ENCODE data around the gene LRRC8D. TPM values are rescaled to one million over a fixed set of nuclear protein-coding genes. Genes with fewer than 3 reads are reported as not detected.
A peak's percentile ranks its signal among the peaks of the same experiment; 100 is the strongest.

The LRRC8D gene
- polyA plus RNA-seq, 2 of the 4 experiments (the other 2 are of a cell fraction): 41.8 to 76.7 TPM

DNA sequence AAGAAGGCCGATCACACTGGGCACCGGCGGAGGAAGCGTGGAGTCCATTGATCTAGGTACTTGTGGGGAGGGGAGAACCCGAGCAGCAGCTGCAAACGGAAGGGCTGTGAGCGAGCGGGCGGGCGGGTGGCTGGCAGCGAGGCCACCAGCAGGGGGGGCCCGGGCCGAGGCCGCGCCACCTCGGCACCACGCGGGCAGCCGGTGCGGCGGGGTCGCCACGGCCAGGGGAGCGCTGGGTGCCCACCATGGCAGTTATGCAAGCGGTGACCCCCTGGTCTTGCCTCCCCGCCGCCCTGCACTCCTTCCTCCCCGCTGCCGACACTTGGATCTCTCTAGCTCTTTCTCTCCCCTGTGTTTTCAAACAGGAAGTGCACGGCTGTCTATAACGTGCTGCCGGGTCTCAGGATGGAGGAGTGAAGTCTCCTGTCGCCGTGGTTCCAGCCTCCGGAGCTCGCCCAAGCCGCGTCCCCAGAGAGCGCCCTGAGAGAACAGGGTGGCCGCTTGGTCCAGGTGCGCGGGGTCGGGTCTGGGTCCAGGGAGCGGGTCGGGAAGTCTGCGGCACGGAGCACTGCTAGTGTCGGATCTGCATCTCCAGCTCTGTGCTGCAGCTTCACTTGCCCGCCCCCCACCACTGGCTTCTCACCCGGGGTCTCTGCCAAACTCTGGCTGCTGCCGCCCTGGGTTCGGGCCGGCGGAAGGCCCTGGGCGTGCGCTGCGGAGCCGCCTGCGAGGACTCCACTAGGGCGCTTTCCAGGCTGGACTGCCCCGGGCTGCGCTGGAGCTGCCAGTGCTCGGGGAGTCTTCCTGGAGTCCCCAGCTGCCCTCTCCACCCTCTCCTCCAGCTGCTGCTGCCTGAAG, 22.7 kb downstream of the LRRC8D start:
- ChIA-PET CTCF (interaction anchor here (0.6 to 5.1 kb wide), 25 partner anchors 8 to 1712 kb away, joined by 3 to 35 read pairs (median 5); partner anchors contain the start of gene LRRC8D), POLR2A (interaction anchor here (1.0 to 1.7 kb wide), 3 partner anchors 22 to 148 kb away, joined by 3 to 5 read pairs (median 3); partner anchors contain the start of gene LRRC8D)
- H3K4me2 ChIP-seq: peak overlapping the region; percentile 80
- peaks cover 69% of the 10 kb centered on the region for H3K4me1 ChIP-seq
- 2% methylated on average over 18 of the region's 63 CpGs for WGBS (ENCODE audit: missing lambda C conversion rate)
- no peaks in the 10 kb centered on the region for H3K9me3 ChIP-seq
- DNase-seq (ENCODE audit: low read depth in 1 of 2, low spot score in 1 of 2) (peak; percentile 70 to 72), ATAC-seq (peak; percentile 93 to 94), FAIRE-seq (no peak)
- peak overlapping the region; percentile 81 for H3K4me3 ChIP-seq
- H3K27ac ChIP-seq: peak overlapping the region; percentile 97
- TF ChIP-seq, protein P1, sequence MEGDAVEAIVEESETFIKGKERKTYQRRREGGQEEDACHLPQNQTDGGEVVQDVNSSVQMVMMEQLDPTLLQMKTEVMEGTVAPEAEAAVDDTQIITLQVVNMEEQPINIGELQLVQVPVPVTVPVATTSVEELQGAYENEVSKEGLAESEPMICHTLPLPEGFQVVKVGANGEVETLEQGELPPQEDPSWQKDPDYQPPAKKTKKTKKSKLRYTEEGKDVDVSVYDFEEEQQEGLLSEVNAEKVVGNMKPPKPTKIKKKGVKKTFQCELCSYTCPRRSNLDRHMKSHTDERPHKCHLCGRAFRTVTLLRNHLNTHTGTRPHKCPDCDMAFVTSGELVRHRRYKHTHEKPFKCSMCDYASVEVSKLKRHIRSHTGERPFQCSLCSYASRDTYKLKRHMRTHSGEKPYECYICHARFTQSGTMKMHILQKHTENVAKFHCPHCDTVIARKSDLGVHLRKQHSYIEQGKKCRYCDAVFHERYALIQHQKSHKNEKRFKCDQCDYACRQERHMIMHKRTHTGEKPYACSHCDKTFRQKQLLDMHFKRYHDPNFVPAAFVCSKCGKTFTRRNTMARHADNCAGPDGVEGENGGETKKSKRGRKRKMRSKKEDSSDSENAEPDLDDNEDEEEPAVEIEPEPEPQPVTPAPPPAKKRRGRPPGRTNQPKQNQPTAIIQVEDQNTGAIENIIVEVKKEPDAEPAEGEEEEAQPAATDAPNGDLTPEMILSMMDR (IDR thresholded peaks at IDR 0.05): peak; percentile 49
- peak; percentile 60 for TF ChIP-seq POLR2A (IDR thresholded peaks at IDR 0.05; ENCODE audit: low read length)
- TF ChIP-seq NPAS2 (CRISPR knock-in tag; IDR thresholded peaks at IDR 0.05; ENCODE audit: borderline replicate concordance): no peak
- TF ChIP-seq HOXB13 (CRISPR knock-in tag; IDR thresholded peaks at IDR 0.05; ENCODE audit: low read depth): 0 out of 2 replicates have a peak, but pooled peaks have one; percentile 45
- TF ChIP-seq MYC (IDR thresholded peaks at IDR 0.05; ENCODE audit: borderline replicate concordance, low read length): peak; percentile 51; the same call in 1 of the 2 replicates
- TF ChIP-seq PHF8 (IDR thresholded peaks at IDR 0.05; ENCODE audit: borderline replicate concordance, low read depth): no peak
- TF ChIP-seq, protein P2, sequence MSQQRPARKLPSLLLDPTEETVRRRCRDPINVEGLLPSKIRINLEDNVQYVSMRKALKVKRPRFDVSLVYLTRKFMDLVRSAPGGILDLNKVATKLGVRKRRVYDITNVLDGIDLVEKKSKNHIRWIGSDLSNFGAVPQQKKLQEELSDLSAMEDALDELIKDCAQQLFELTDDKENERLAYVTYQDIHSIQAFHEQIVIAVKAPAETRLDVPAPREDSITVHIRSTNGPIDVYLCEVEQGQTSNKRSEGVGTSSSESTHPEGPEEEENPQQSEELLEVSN (IDR thresholded peaks at IDR 0.05; ENCODE audit: borderline replicate concordance, low read depth): peak; percentile 36; the same call in 1 of the 2 replicates
- TF ChIP-seq SMC3 (IDR thresholded peaks at IDR 0.05): peak; percentile 71
- TF ChIP-seq POLR2AphosphoS2 (conservative IDR thresholded peaks at IDR 0.05; ENCODE audit: low read length): no peak
- peak in 1 of 2 experiments; percentile 51; a peak in 2 of 5 replicates for TF ChIP-seq JUN (IDR thresholded peaks at IDR 0.05)
- no peak for TF ChIP-seq CHD2 (IDR thresholded peaks at IDR 0.05; ENCODE audit: low read length, partially characterized antibody)
- peak; percentile 32 to 65; a peak in 4 of 5 replicates for TF ChIP-seq RAD21 (conservative IDR thresholded peaks at IDR 0.05 in 1 of 2, IDR thresholded peaks at IDR 0.05 in 1 of 2)
- TF ChIP-seq, protein P3, sequence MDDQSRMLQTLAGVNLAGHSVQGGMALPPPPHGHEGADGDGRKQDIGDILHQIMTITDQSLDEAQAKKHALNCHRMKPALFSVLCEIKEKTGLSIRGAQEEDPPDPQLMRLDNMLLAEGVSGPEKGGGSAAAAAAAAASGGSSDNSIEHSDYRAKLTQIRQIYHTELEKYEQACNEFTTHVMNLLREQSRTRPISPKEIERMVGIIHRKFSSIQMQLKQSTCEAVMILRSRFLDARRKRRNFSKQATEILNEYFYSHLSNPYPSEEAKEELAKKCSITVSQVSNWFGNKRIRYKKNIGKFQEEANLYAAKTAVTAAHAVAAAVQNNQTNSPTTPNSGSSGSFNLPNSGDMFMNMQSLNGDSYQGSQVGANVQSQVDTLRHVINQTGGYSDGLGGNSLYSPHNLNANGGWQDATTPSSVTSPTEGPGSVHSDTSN (IDR thresholded peaks at IDR 0.05): no peak
- TF ChIP-seq, protein P4, sequence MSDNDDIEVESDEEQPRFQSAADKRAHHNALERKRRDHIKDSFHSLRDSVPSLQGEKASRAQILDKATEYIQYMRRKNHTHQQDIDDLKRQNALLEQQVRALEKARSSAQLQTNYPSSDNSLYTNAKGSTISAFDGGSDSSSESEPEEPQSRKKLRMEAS (IDR thresholded peaks at IDR 0.05): peak; percentile 64
- TF ChIP-seq, protein P5, sequence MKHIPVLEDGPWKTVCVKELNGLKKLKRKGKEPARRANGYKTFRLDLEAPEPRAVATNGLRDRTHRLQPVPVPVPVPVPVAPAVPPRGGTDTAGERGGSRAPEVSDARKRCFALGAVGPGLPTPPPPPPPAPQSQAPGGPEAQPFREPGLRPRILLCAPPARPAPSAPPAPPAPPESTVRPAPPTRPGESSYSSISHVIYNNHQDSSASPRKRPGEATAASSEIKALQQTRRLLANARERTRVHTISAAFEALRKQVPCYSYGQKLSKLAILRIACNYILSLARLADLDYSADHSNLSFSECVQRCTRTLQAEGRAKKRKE (CRISPR knock-in tag; IDR thresholded peaks at IDR 0.05; ENCODE audit: low read depth): no peak
- TF ChIP-seq MAFK (IDR thresholded peaks at IDR 0.05; ENCODE audit: partially characterized antibody): no peak
- TF ChIP-seq, protein P6, sequence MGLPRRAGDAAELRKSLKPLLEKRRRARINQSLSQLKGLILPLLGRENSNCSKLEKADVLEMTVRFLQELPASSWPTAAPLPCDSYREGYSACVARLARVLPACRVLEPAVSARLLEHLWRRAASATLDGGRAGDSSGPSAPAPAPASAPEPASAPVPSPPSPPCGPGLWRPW (IDR thresholded peaks at IDR 0.05): no peak
- TF ChIP-seq CBX2 (IDR thresholded peaks at IDR 0.05; ENCODE audit: borderline replicate concordance, low read depth): no peak
- TF ChIP-seq CBX8 (IDR thresholded peaks at IDR 0.05): no peak
